ENCODE data around the gene TSPAN9. TPM values are rescaled to one million over a fixed set of nuclear protein-coding genes. Genes with fewer than 3 reads are reported as not detected.

The TSPAN9 gene
- total and polyA plus RNA-seq, 9 donors, result 24.9 to 72.3 (median 55.7) TPM

- WGBS, 3 donors, result 1 to 2% (median 1%) methylated on average over 10 of the region's 10 CpGs
- no peak for TF ChIP-seq EP300 (IDR thresholded peaks at IDR 0.05)
- TF ChIP-seq POLR2A (IDR thresholded peaks at IDR 0.05), result peak; percentile 8
These were observed 20.1 kb downstream of the TSPAN9 start for GRCh38 chr12:3097186-3097804.

DNA sequence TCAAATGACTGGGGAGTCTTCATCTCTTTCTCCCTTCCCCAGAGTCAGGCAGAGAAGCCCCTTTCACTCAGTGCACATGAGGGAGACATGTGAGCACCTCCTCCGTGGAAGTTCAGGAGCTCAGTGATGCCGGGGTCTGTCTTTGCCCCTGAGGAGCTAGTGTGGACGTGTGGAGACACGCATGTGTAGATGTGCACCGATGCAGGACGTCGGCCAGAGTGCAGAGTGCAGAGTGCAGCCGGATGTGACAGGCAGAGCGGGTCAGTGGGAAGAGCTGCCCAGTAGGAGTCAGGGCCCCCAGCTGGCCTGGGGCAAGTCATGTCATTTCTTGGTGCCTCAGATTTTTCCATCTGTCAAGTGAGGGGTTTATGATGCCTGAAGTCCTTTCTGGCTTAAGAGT is 20.7 kb downstream of the TSPAN9 start:
- no peak for TF ChIP-seq POLR2A (IDR thresholded peaks at IDR 0.05)
- TF ChIP-seq, protein P1, sequence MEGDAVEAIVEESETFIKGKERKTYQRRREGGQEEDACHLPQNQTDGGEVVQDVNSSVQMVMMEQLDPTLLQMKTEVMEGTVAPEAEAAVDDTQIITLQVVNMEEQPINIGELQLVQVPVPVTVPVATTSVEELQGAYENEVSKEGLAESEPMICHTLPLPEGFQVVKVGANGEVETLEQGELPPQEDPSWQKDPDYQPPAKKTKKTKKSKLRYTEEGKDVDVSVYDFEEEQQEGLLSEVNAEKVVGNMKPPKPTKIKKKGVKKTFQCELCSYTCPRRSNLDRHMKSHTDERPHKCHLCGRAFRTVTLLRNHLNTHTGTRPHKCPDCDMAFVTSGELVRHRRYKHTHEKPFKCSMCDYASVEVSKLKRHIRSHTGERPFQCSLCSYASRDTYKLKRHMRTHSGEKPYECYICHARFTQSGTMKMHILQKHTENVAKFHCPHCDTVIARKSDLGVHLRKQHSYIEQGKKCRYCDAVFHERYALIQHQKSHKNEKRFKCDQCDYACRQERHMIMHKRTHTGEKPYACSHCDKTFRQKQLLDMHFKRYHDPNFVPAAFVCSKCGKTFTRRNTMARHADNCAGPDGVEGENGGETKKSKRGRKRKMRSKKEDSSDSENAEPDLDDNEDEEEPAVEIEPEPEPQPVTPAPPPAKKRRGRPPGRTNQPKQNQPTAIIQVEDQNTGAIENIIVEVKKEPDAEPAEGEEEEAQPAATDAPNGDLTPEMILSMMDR (IDR thresholded peaks at IDR 0.05), result no peak
- no peak for TF ChIP-seq EP300 (IDR thresholded peaks at IDR 0.05)
- Histone ChIP-seq H3K9me3 (no peaks in the 10 kb centered on the region), H3K4me1 (ENCODE audit: insufficient read depth) (peaks cover 14% of the 10 kb centered on the region), H3K27ac (peak overlapping the region; percentile 3 to 82), H3K27me3 (no peaks in the 10 kb centered on the region), H3K36me3 (no peaks in the 10 kb centered on the region), H3K4me3 (peak overlapping the region; percentile 16)
- 33 to 36% (median 33%) methylated on average over 9 of the region's 9 CpGs for WGBS, 3 donors
- intact Hi-C loops (cut with DNase I), result no loop called here
- DNase-seq, result peak in 1 of 5 donors; percentile 40

More at GRCh38 chr12:3097186-3097804, 20.1 kb downstream of the TSPAN9 start:
- Histone ChIP-seq H3K4me3 (peak overlapping the region; percentile 16), H3K36me3 (no peaks in the 10 kb centered on the region), H3K27me3 (no peaks in the 10 kb centered on the region), H3K27ac (peak overlapping the region in 1 of 2 donors; percentile 82), H3K9me3 (no peaks in the 10 kb centered on the region), H3K4me1 (ENCODE audit: insufficient read depth) (peaks cover 14% of the 10 kb centered on the region)
- peak; percentile 81 to 91 (median 89) for DNase-seq
- intact Hi-C loops (cut with DNase I), result no loop called here

DNA sequence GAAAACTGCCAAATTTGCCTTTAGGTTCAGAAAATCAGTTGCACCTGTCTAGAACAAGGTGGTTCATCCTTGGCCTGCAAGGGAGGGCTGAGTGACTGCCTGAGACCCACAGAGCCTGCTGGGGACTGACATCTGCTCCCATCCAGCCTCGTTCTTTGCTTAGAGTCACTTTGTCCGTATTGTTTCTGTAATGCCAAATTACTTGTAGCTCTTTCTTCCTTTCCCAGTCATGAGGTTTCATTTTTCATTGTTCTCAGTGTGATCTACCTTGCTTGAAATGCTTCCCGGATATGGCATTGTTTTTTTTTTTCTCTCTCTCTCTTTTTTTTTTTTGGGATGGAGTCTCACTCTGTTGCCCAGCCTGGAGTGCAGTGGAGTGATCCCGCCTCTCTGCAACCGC is 21.3 kb downstream of the TSPAN9 start:
- H3K4me1 ChIP-seq (ENCODE audit: insufficient read depth), result peaks cover 14% of the 10 kb centered on the region
- WGBS, 3 donors, result 87 to 93% (median 91%) methylated on average over 5 of the region's 5 CpGs
- TF ChIP-seq, protein P1 (IDR thresholded peaks at IDR 0.05), result no peak
- TF ChIP-seq EP300 (IDR thresholded peaks at IDR 0.05), result no peak
- no peak for TF ChIP-seq POLR2A (IDR thresholded peaks at IDR 0.05)

DNA sequence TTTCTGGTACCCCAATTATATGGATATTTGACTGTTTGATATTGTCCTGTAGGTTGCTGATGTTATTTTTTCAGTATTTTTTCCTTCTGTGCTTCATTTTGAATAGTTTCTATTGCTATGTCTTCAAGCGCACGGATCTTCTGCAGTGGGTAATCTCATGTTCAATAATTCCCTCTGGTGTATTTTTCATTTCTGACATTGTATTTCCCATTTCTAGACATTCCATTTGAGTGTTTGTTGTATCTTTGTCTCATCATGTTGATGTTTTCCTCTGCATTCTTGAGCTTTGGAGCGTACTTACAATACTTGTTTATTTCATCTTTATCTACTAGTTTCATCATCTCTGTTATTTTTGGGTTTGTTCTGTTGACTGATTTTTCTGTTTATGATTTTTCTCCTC is 22.0 kb downstream of the TSPAN9 start:
- no peak overlapping the region for H3K27ac ChIP-seq
- H3K9me3 ChIP-seq, result no peaks in the 10 kb centered on the region
- no peak overlapping the region for H3K4me3 ChIP-seq
- intact Hi-C loops (cut with DNase I), result no loop called here
- WGBS, 3 donors, result 81 to 89% (median 86%) methylated on average over 3 of the region's 3 CpGs
- no peak for DNase-seq
- H3K27me3 ChIP-seq, result no peaks in the 10 kb centered on the region
- H3K4me1 ChIP-seq (ENCODE audit: insufficient read depth), result peaks cover 14% of the 10 kb centered on the region
- TF ChIP-seq, protein P1 (IDR thresholded peaks at IDR 0.05), result no peak
- no peak for TF ChIP-seq EP300 (IDR thresholded peaks at IDR 0.05)
- no peak for TF ChIP-seq POLR2A (IDR thresholded peaks at IDR 0.05)
- H3K36me3 ChIP-seq, result no peaks in the 10 kb centered on the region

More for the DNA sequence above, 21.3 kb downstream of the TSPAN9 start:
- no peak overlapping the region for H3K4me3 ChIP-seq
- no peaks in the 10 kb centered on the region for H3K36me3 ChIP-seq
- H3K27ac ChIP-seq, result peak overlapping the region; percentile 3 to 82
- DNase-seq, result no peak
- H3K27me3 ChIP-seq, result no peaks in the 10 kb centered on the region
- intact Hi-C loops (cut with DNase I), result no loop called here
- no peaks in the 10 kb centered on the region for H3K9me3 ChIP-seq

DNA sequence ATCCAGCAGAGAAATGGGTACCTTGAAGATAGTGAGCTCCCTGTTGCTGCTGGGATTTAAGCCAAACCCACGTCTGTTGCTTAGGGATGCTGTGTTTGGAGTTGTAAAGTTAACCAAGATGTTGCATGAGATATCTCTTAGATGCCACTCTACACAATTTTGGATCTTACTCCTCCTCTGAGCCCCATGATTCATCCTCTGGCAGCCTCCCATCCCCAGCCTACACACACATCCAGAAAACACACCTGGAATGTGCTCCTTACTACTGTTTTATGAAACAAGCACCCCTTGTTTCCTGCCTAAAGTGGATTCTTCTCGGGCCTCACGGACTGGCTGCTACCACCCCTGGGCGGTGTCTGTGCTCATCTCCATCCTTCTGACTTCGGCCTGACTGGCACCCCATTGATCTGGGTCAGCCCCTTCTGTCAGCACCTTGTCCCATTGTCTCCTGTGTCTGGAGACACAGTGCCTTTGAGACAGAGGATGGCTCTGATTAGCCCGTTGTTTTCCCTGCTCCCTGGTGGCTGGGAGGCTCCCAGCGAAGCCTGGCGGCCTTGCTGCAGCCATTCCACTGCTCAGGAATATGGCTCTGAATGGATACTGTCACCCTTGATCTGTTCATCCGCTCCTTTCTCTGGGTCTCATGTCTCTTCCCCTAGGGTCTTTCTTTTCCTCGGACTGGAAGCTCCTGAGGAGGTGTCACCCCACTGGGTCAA is 24.3 kb downstream of the TSPAN9 start:
- Histone ChIP-seq H3K27ac (no peak overlapping the region), H3K36me3 (no peaks in the 10 kb centered on the region), H3K4me1 (ENCODE audit: insufficient read depth) (peaks cover 25% of the 10 kb centered on the region), H3K9me3 (no peaks in the 10 kb centered on the region), H3K27me3 (no peaks in the 10 kb centered on the region), H3K4me3 (no peak overlapping the region)
- TF ChIP-seq, protein P1 (IDR thresholded peaks at IDR 0.05), result no peak
- TF ChIP-seq POLR2A (IDR thresholded peaks at IDR 0.05) (no peak), EP300 (IDR thresholded peaks at IDR 0.05) (no peak)
- no peak for DNase-seq
- WGBS, 3 donors, result 88 to 93% (median 88%) methylated on average over 10 of the region's 10 CpGs
- intact Hi-C loops (cut with DNase I), result no loop called here
